HCT116 (cell line): ENCODE results near the gene PDGFA. TPM values are rescaled to one million over a fixed set of nuclear protein-coding genes. Genes with fewer than 3 reads are reported as not detected.

ENCODE experiments used
- ATAC-seq: fragments of 200-7000 bp; cut with Tn5 transposase; 2 replicates; pipeline ENCODE4 v1.9.1; 2020; ENCODE audit warnings: mild to moderate bottlenecking, moderate library complexity
- BruUV-seq: library from RNA; stranded (reverse); fragments of 400-500 nt; replicated peaks from 2 replicates; lab custom pipeline; 2021; lab: Mats Ljungman, UMichigan
- CTCF ChIA-PET: fragments of 300-600 bp; sonication (Branson Sonifier 250); formaldehyde crosslinking; loops from one replicate; lab custom pipeline; 2021; ENCODE audit warnings: antibody characterized with exemption; lab: Charles Lee
- POLR2A ChIA-PET: fragments of 300-600, 350-600 bp; sonication (Branson Sonifier 250); formaldehyde crosslinking; loops from one replicate; lab custom pipeline; 2021; ENCODE audit warnings: antibody characterized with exemption; lab: Charles Lee
- RAD21 ChIA-PET, 2 experiments: fragments of 300-600 bp; sonication (Branson Sonifier 250); formaldehyde crosslinking; loops; one replicate each; lab custom pipeline; 2023; ENCODE audit warnings: low total read pairs in 2 of 2; ENCODE audit not compliant: uncharacterized antibody in 2 of 2, unreplicated experiment in 2 of 2, low non-redundant PET in 1 of 2; lab: Charles Lee
- DNase-seq: peaks from one replicate; pipeline ENCODE4 v3.0.0-alpha.2; 2010; ENCODE audit warnings: low read depth, low spot score
- H2AFZ ChIP-seq: fragments of 200-600 bp; shearing (Covaris generic), sonication (generic); 2 replicates; pipeline ENCODE4 v1.6.1; 2017; ENCODE audit warnings: low read depth, mixed run types, mixed read lengths, antibody characterized with exemption, low read length; ENCODE audit not compliant: poor library complexity, severe bottlenecking
- H3K27ac ChIP-seq: 2 replicates; pipeline ENCODE4 v1.5.1; 2012; ENCODE audit warnings: low read depth, low read length
- H3K27me3 ChIP-seq: fragments of 200-600 bp; sonication (generic); 2 replicates; pipeline ENCODE4 v1.6.1; 2016; ENCODE audit warnings: mixed run types, low read length, mixed read lengths; ENCODE audit not compliant: insufficient read depth
- H3K36me3 ChIP-seq, 2 experiments: fragments of 200-500 bp in 1 of 2; fragments of 200-600 bp in 1 of 2; sonication (Bioruptor generic) in 1 of 2; sonication (generic) in 1 of 2; 2 replicates each; pipeline versions ENCODE4 v1.5.1 to v1.6.1; 2014 to 2016; ENCODE audit warnings: low read length in 2 of 2, inconsistent platforms in 1 of 2, mixed read lengths in 1 of 2, mixed run types in 1 of 2; ENCODE audit not compliant: insufficient read depth in 2 of 2, control insufficient read depth in 1 of 2
- H3K4me1 ChIP-seq, 2 experiments: fragments of 200-600 bp in 1 of 2; sonication (generic) in 1 of 2; 2 replicates each; pipeline versions ENCODE4 v1.5.1 to v1.6.1; 2012 to 2017; ENCODE audit warnings: low read length in 2 of 2, inconsistent platforms in 1 of 2, mild to moderate bottlenecking in 1 of 2, mixed read lengths in 1 of 2, mixed run types in 1 of 2, moderate library complexity in 1 of 2; ENCODE audit not compliant: insufficient read depth in 2 of 2, control insufficient read depth in 1 of 2
- H3K4me2 ChIP-seq: fragments of 200-600 bp; sonication (generic); 2 replicates; pipeline ENCODE4 v1.6.1; 2017; ENCODE audit warnings: mixed run types, low read length, mixed read lengths
- H3K4me3 ChIP-seq, 2 experiments: fragments of 200-600 bp in 1 of 2; sonication (generic) in 1 of 2; replicated peaks in 1 of 2; 2 replicates each; pipeline ENCODE4 v1.5.1; 2011 to 2016; ENCODE audit warnings: low read length in 2 of 2, control low read depth in 1 of 2, low read depth in 1 of 2, mild to moderate bottlenecking in 1 of 2, mixed read lengths in 1 of 2, mixed run types in 1 of 2
- H3K79me2 ChIP-seq: fragments of 200-600 bp; sonication (generic); 2 replicates; pipeline ENCODE4 v1.6.1; 2017; ENCODE audit warnings: mild to moderate bottlenecking, mixed run types, low read length, moderate library complexity, mixed read lengths; ENCODE audit not compliant: insufficient read depth
- H3K9ac ChIP-seq: fragments of 200-600 bp; sonication (generic); 2 replicates; pipeline ENCODE4 v1.6.1; 2016; ENCODE audit warnings: low read length, mixed read lengths
- H3K9me2 ChIP-seq: fragments of 200-600 bp; sonication (generic), shearing (Covaris generic); 2 replicates; pipeline ENCODE4 v1.6.1; 2017; ENCODE audit warnings: mixed run types, mild to moderate bottlenecking, moderate library complexity; ENCODE audit not compliant: insufficient read depth
- H3K9me3 ChIP-seq, 2 experiments: fragments of 200-500 bp in 1 of 2; fragments of 200-600 bp in 1 of 2; sonication (Bioruptor generic) in 1 of 2; sonication (generic) in 1 of 2; 2 replicates each; pipeline ENCODE4 v1.6.1; 2014 to 2017; ENCODE audit warnings: low read length in 2 of 2, mixed read lengths in 2 of 2, inconsistent platforms in 1 of 2, low read depth in 1 of 2, mild to moderate bottlenecking in 1 of 2, mixed run types in 1 of 2, moderate library complexity in 1 of 2; ENCODE audit not compliant: control insufficient read depth in 1 of 2, insufficient read depth in 1 of 2
- H4K20me1 ChIP-seq: fragments of 200-600 bp; sonication (generic), shearing (Covaris generic); 2 replicates; pipeline ENCODE4 v1.6.1; 2017; ENCODE audit warnings: mixed run types, mild to moderate bottlenecking, moderate library complexity; ENCODE audit not compliant: insufficient read depth
- CBX3 ChIP-seq: IDR thresholded peaks from 2 replicates; pipeline ENCODE4 v1.6.1; 2012; ENCODE audit warnings: low read depth
- CEBPB ChIP-seq: IDR thresholded peaks from 2 replicates; pipeline ENCODE4 v1.6.1; 2012; ENCODE audit warnings: low read depth
- EGR1 ChIP-seq: IDR thresholded peaks from 2 replicates; pipeline ENCODE4 v1.6.1; 2012; ENCODE audit warnings: low read depth
- ELF1 ChIP-seq: IDR thresholded peaks from 2 replicates; pipeline ENCODE4 v1.6.1; 2012; ENCODE audit warnings: low read depth, borderline replicate concordance
- RAD21 ChIP-seq: IDR thresholded peaks from 2 replicates; pipeline ENCODE4 v1.6.1; 2012; ENCODE audit warnings: low read depth, mild to moderate bottlenecking
- TCF7L2 ChIP-seq: IDR thresholded peaks from 2 replicates; pipeline ENCODE4 v1.7.0; 2011; ENCODE audit warnings: borderline replicate concordance, inconsistent platforms; ENCODE audit not compliant: insufficient read depth, insufficient read length; ENCODE audit errors: extremely low read depth
- ZFX ChIP-seq: fragments of 450-650 bp; IDR thresholded peaks from 2 replicates; pipeline ENCODE4 v1.6.1; 2017
- intact Hi-C: fragments of 100-400 bp; cut with micrococcal nuclease; formaldehyde crosslinking; loops from 2 replicates; pipeline ENCODE4 v1.10.0; 2022
- total RNA-seq: library from RNA; stranded (reverse); gene quantifications from one replicate; pipeline ENCODE4 v1.2.1, GENCODE V29; 2021; ENCODE audit not compliant: unreplicated experiment
- TF ChIP-seq, protein P1 (sequence below), 3 experiments: fragments of 200-600 bp in 1 of 3; sonication (generic) in 1 of 3; IDR thresholded peaks in 2 of 3; conservative IDR thresholded peaks in 1 of 3; 2 replicates each; pipeline ENCODE4 v1.5.1; 2012 to 2017; ENCODE audit warnings: low read depth in 2 of 3, low read length in 2 of 3, antibody characterized with exemption in 1 of 3, borderline replicate concordance in 1 of 3, control low read depth in 1 of 3, mild to moderate bottlenecking in 1 of 3, mixed read lengths in 1 of 3, mixed run types in 1 of 3, moderate library complexity in 1 of 3; ENCODE audit not compliant: insufficient read depth in 1 of 3
- TF ChIP-seq, protein P2 (sequence below): IDR thresholded peaks from 2 replicates; pipeline ENCODE4 v1.6.1; 2012; ENCODE audit warnings: low read depth

Gene PDGFA
- total RNA-seq, 1 experiment from 2014 or later, result 44.7 TPM

DNA sequence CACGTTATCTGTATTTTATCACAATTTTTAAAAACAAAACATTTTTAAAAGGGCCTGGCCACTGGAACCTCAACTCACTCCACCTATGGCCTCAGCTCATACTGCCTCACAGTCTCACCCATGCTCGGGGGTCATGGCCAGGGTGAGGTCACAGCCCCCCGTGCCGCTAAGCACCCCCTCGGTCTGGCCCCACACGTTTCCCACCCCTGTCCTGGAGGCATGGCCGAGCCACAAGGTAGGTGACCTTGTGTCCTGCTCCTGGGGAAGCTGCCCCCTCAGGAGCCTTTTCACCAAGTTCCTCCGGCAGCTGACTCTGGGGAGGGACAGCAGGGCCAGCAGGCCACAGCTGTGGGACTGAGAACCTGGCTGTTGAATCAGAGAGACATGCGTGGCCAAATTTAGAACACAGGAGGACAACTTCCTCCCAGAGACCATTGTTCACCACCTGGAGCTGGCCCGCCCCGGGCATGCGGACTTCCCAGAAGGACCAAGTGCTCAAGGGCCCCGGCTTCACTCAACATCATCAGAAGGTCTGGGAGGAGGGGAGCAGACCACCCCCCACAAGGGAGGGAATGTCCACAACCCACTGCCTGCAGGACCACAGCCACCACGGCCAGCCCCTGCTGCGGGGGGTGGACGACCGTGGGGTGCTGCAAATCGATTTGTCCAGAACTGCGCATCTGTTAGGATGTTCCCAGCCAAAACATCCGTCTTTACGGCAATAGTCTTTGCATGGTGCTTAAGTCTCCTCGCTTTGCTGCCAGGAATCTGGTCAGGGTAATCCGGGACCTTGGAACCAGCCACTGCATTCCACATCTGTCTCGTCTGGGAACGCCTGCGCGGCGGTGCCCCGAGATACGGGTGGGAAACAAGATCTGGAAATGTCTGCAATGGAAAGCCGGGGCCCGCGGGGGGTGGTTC, 48.6 kb upstream of the PDGFA start:
- TF ChIP-seq CBX3 (no peak), ZFX (no peak), CEBPB (no peak), RAD21 (no peak), EGR1 (no peak), ELF1 (no peak), TCF7L2 (no peak)
- TF ChIP-seq, protein P1, sequence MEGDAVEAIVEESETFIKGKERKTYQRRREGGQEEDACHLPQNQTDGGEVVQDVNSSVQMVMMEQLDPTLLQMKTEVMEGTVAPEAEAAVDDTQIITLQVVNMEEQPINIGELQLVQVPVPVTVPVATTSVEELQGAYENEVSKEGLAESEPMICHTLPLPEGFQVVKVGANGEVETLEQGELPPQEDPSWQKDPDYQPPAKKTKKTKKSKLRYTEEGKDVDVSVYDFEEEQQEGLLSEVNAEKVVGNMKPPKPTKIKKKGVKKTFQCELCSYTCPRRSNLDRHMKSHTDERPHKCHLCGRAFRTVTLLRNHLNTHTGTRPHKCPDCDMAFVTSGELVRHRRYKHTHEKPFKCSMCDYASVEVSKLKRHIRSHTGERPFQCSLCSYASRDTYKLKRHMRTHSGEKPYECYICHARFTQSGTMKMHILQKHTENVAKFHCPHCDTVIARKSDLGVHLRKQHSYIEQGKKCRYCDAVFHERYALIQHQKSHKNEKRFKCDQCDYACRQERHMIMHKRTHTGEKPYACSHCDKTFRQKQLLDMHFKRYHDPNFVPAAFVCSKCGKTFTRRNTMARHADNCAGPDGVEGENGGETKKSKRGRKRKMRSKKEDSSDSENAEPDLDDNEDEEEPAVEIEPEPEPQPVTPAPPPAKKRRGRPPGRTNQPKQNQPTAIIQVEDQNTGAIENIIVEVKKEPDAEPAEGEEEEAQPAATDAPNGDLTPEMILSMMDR (IDR thresholded peaks at IDR 0.05 in 2 of 3, conservative IDR thresholded peaks at IDR 0.05 in 1 of 3; ENCODE audit: borderline replicate concordance in 1 of 3, insufficient read depth in 1 of 3, low read depth in 2 of 3, low read length in 2 of 3), result no peak
- TF ChIP-seq, protein P2, sequence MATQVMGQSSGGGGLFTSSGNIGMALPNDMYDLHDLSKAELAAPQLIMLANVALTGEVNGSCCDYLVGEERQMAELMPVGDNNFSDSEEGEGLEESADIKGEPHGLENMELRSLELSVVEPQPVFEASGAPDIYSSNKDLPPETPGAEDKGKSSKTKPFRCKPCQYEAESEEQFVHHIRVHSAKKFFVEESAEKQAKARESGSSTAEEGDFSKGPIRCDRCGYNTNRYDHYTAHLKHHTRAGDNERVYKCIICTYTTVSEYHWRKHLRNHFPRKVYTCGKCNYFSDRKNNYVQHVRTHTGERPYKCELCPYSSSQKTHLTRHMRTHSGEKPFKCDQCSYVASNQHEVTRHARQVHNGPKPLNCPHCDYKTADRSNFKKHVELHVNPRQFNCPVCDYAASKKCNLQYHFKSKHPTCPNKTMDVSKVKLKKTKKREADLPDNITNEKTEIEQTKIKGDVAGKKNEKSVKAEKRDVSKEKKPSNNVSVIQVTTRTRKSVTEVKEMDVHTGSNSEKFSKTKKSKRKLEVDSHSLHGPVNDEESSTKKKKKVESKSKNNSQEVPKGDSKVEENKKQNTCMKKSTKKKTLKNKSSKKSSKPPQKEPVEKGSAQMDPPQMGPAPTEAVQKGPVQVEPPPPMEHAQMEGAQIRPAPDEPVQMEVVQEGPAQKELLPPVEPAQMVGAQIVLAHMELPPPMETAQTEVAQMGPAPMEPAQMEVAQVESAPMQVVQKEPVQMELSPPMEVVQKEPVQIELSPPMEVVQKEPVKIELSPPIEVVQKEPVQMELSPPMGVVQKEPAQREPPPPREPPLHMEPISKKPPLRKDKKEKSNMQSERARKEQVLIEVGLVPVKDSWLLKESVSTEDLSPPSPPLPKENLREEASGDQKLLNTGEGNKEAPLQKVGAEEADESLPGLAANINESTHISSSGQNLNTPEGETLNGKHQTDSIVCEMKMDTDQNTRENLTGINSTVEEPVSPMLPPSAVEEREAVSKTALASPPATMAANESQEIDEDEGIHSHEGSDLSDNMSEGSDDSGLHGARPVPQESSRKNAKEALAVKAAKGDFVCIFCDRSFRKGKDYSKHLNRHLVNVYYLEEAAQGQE, result no peak
- TF ChIP-seq, all 23 proteins: peak for 0
- ChIA-PET RAD21 (no interaction called here), CTCF (no interaction called here), POLR2A (no interaction called here)
- no peaks in the 10 kb centered on the region for H3K4me1 ChIP-seq
- no peak overlapping the region for H3K27ac ChIP-seq
- no peak overlapping the region for H3K4me2 ChIP-seq
- no peak for DNase-seq
- no peak overlapping the region for H3K4me3 ChIP-seq
- no peaks in the 10 kb centered on the region for H4K20me1 ChIP-seq
- no peak overlapping the region for H2AFZ ChIP-seq
- ATAC-seq, result no peak
- no peaks in the 10 kb centered on the region for H3K36me3 ChIP-seq
- H3K79me2 ChIP-seq, result no peaks in the 10 kb centered on the region
- no peak overlapping the region for H3K9ac ChIP-seq
- BruUV-seq, result no TSS peak
- H3K9me2 ChIP-seq, result no peaks in the 10 kb centered on the region
- intact Hi-C loops, result no loop called here
- no peaks in the 10 kb centered on the region for H3K27me3 ChIP-seq
- H3K9me3 ChIP-seq, result no peaks in the 10 kb centered on the region
